Activated T-helper 2 cell treated with anti-CD3 and anti-CD28 coated beads, Interferon-gamma antibody, Interleukin-2, Interleukin-4, amounts not matched to agents 10 μg/mL and 5 μg/mL and 100 μg/mL, durations not matched to agents 14 hours and 24 hours and 36 hours (primary cell): ENCODE measurements around the gene SERPINE1. TPM values are rescaled to one million over a fixed set of nuclear protein-coding genes. Genes with fewer than 3 reads are reported as not detected.
A peak's percentile ranks its signal among the peaks of the same experiment; 100 is the strongest.

Experiments used
- DNase-seq: peaks from one replicate; pipeline ENCODE4 v3.0.0; 2021; ENCODE audit warnings: low spot score
- H3K27ac Mint-ChIP-seq: one replicate; pipeline ENCODE4 v1.8.0; 2021; ENCODE audit warnings: mixed read lengths
- H3K27me3 Mint-ChIP-seq: one replicate; pipeline ENCODE4 v1.8.0; 2021; ENCODE audit warnings: low read depth, mixed read lengths
- H3K36me3 Mint-ChIP-seq: one replicate; pipeline ENCODE4 v1.8.0; 2021; ENCODE audit warnings: low read depth, mixed read lengths
- H3K4me1 Mint-ChIP-seq: one replicate; pipeline ENCODE4 v1.8.0; 2021; ENCODE audit warnings: low read depth, mixed read lengths
- H3K4me3 Mint-ChIP-seq: one replicate; pipeline ENCODE4 v1.8.0; 2021; ENCODE audit warnings: low read depth, mild to moderate bottlenecking, moderate library complexity, mixed read lengths
- H3K9me3 Mint-ChIP-seq: one replicate; pipeline ENCODE4 v1.8.0; 2021; ENCODE audit warnings: mixed read lengths
- intact Hi-C: fragments of 100-400 bp; cut with micrococcal nuclease; formaldehyde crosslinking; loops from one replicate; pipeline ENCODE4 v1.15.1; 2023
- total RNA-seq: library from RNA; stranded (reverse); gene quantifications from 2 replicates; pipeline ENCODE4 v1.2.3, GENCODE V29; 2022

SERPINE1 gene
- total RNA-seq, 1 donor from 2014 or later = 0.23 TPM

GRCh38 chr7:101133621-101134398 lies 6.9 kb downstream of the SERPINE1 start:
- DNase-seq = no peak
- H3K4me3 Mint-ChIP-seq = no peak overlapping the region
- peaks cover 32% of the 10 kb centered on the region for H3K27me3 Mint-ChIP-seq
- no peaks in the 10 kb centered on the region for H3K36me3 Mint-ChIP-seq
- no peaks in the 10 kb centered on the region for H3K9me3 Mint-ChIP-seq
- no peak overlapping the region for H3K27ac Mint-ChIP-seq
- H3K4me1 Mint-ChIP-seq = peaks cover 31% of the 10 kb centered on the region
- intact Hi-C loops = no loop called here

- no peak for DNase-seq
- Mint-ChIP-seq H3K9me3 (no peaks in the 10 kb centered on the region), H3K4me3 (no peak overlapping the region), H3K27ac (no peak overlapping the region), H3K27me3 (peaks cover 30% of the 10 kb centered on the region), H3K36me3 (no peaks in the 10 kb centered on the region), H3K4me1 (peaks cover 31% of the 10 kb centered on the region)
- intact Hi-C loops = no loop called here
These were observed 7.6 kb downstream of the SERPINE1 start for GRCh38 chr7:101134399-101134980.

GRCh38 chr7:101137651-101138212 lies 10.8 kb downstream of the SERPINE1 start:
- no peak for DNase-seq
- H3K4me3 Mint-ChIP-seq = peak overlapping the region; percentile 42
- peaks cover 40% of the 10 kb centered on the region for H3K4me1 Mint-ChIP-seq
- H3K27ac Mint-ChIP-seq = peak overlapping the region; percentile 50
- no peaks in the 10 kb centered on the region for H3K9me3 Mint-ChIP-seq
- H3K27me3 Mint-ChIP-seq = peaks cover 22% of the 10 kb centered on the region
- intact Hi-C loops = loop anchor here (1.0 to 2.0 kb wide), 3 partner anchors 13 to 107 kb away; partner anchors contain the start of genes FIS1 and TRIM56
- no peaks in the 10 kb centered on the region for H3K36me3 Mint-ChIP-seq

GRCh38 chr7:101138213-101138870 lies 11.4 kb downstream of the SERPINE1 start:
- intact Hi-C loops = loop anchor here (1.0 to 2.0 kb wide), 2 partner anchors 53 to 106 kb away; partner anchors contain the start of genes FIS1 and TRIM56
- peak; percentile 67 for DNase-seq
- Mint-ChIP-seq H3K4me1 (peaks cover 42% of the 10 kb centered on the region), H3K9me3 (no peaks in the 10 kb centered on the region), H3K27ac (peak overlapping the region; percentile 50), H3K27me3 (peaks cover 22% of the 10 kb centered on the region), H3K4me3 (peak overlapping the region; percentile 42), H3K36me3 (no peaks in the 10 kb centered on the region)

- H3K27me3 Mint-ChIP-seq = peaks cover 18% of the 10 kb centered on the region
- peaks cover 36% of the 10 kb centered on the region for H3K4me1 Mint-ChIP-seq
- H3K9me3 Mint-ChIP-seq = no peaks in the 10 kb centered on the region
- intact Hi-C loops = loop anchor here (10.0 kb wide), 1 partner anchor 144 kb away; no protein-coding TSS in a partner anchor
- no peak overlapping the region for H3K4me3 Mint-ChIP-seq
- H3K27ac Mint-ChIP-seq = no peak overlapping the region
- no peaks in the 10 kb centered on the region for H3K36me3 Mint-ChIP-seq
- DNase-seq = no peak
These were observed 13.4 kb downstream of the SERPINE1 start for GRCh38 chr7:101140339-101140699.

- H3K9me3 Mint-ChIP-seq = no peaks in the 10 kb centered on the region
- no peak overlapping the region for H3K27ac Mint-ChIP-seq
- no peaks in the 10 kb centered on the region for H3K36me3 Mint-ChIP-seq
- DNase-seq = no peak
- peaks cover 19% of the 10 kb centered on the region for H3K27me3 Mint-ChIP-seq
- intact Hi-C loops = loop anchor here (10.0 kb wide), 1 partner anchor 144 kb away; no protein-coding TSS in a partner anchor
- H3K4me1 Mint-ChIP-seq = peaks cover 36% of the 10 kb centered on the region
- no peak overlapping the region for H3K4me3 Mint-ChIP-seq
These were observed 14.0 kb downstream of the SERPINE1 start for GRCh38 chr7:101140746-101141382.

- H3K36me3 Mint-ChIP-seq = peaks cover 10% of the 10 kb centered on the region
- intact Hi-C loops = no loop called here
- no peak for DNase-seq
- no peak overlapping the region for H3K4me3 Mint-ChIP-seq
- peaks cover 4% of the 10 kb centered on the region for H3K9me3 Mint-ChIP-seq
- H3K27ac Mint-ChIP-seq = no peak overlapping the region
- H3K27me3 Mint-ChIP-seq = peaks cover 20% of the 10 kb centered on the region
- peaks cover 15% of the 10 kb centered on the region for H3K4me1 Mint-ChIP-seq
These were observed 25.2 kb downstream of the SERPINE1 start for GRCh38 chr7:101151908-101152651.

GRCh38 chr7:101153969-101154692 lies 27.2 kb downstream of the SERPINE1 start, which contains the start of gene AP1S1:
AP1S1 (plus strand) TSS chr7:101154476; CDS start chr7:101154515, 39 bp downstream.
- intact Hi-C loops = loop anchor here (1.0 kb wide), 2 partner anchors 10 to 11 kb away; partner anchors contain the start of gene VGF
- Mint-ChIP-seq H3K4me1 (peaks cover 13% of the 10 kb centered on the region), H3K4me3 (peak within 1 kb of the TSS; percentile 83), H3K27ac (peak within 1 kb of the TSS; percentile 74), H3K27me3 (peaks cover 15% of the 10 kb centered on the region), H3K36me3 (peaks cover 25% of the 10 kb centered on the region), H3K9me3 (peaks cover 4% of the 10 kb centered on the region)
- peak; percentile 92 for DNase-seq

GRCh38 chr7:101154693-101155102 lies 27.8 kb downstream of the SERPINE1 start:
- Mint-ChIP-seq H3K27me3 (peaks cover 10% of the 10 kb centered on the region), H3K4me1 (peaks cover 13% of the 10 kb centered on the region), H3K36me3 (peaks cover 30% of the 10 kb centered on the region), H3K9me3 (peaks cover 4% of the 10 kb centered on the region), H3K4me3 (peak overlapping the region; percentile 83), H3K27ac (no peak overlapping the region)
- DNase-seq = no peak
- intact Hi-C loops = loop anchor here (1.0 kb wide), 2 partner anchors 10 to 11 kb away; partner anchors contain the start of gene VGF

GRCh38 chr7:101155303-101155702 lies 28.4 kb downstream of the SERPINE1 start:
- no peak overlapping the region for H3K27ac Mint-ChIP-seq
- peak overlapping the region; percentile 83 for H3K4me3 Mint-ChIP-seq
- no peak for DNase-seq
- peaks cover 13% of the 10 kb centered on the region for H3K4me1 Mint-ChIP-seq
- peaks cover 9% of the 10 kb centered on the region for H3K27me3 Mint-ChIP-seq
- peaks cover 4% of the 10 kb centered on the region for H3K9me3 Mint-ChIP-seq
- peaks cover 36% of the 10 kb centered on the region for H3K36me3 Mint-ChIP-seq
- intact Hi-C loops = no loop called here

- H3K27ac Mint-ChIP-seq = no peak overlapping the region
- H3K4me3 Mint-ChIP-seq = no peak overlapping the region
- peaks cover 8% of the 10 kb centered on the region for H3K27me3 Mint-ChIP-seq
- DNase-seq = no peak
- peaks cover 4% of the 10 kb centered on the region for H3K9me3 Mint-ChIP-seq
- peaks cover 41% of the 10 kb centered on the region for H3K36me3 Mint-ChIP-seq
- H3K4me1 Mint-ChIP-seq = peaks cover 13% of the 10 kb centered on the region
- intact Hi-C loops = no loop called here
These were observed 29.4 kb downstream of the SERPINE1 start for GRCh38 chr7:101156277-101156676.
